Smooth muscle cell (in vitro differentiated cells): Measurements from ENCODE around the gene IWS1. TPM values are rescaled to one million over a fixed set of nuclear protein-coding genes. Genes with fewer than 3 reads are reported as not detected.

Experiments used
- DNase-seq: peaks from one replicate; lab custom pipeline; 2025; ENCODE audit not compliant: unreplicated experiment; lab: John Stamatoyannopoulos, UW
- H2AFZ ChIP-seq: fragments of 200-600 bp; sonication (generic); 2 replicates; pipeline ENCODE4 v1.6.0; 2016; ENCODE audit warnings: antibody characterized with exemption, low read depth, mild to moderate bottlenecking
- H3F3A ChIP-seq: fragments of 200-600 bp; sonication (generic); 2 replicates; pipeline ENCODE4 v1.6.0; 2017; ENCODE audit warnings: antibody characterized with exemption, low read depth
- H3K27ac ChIP-seq: fragments of 200-600 bp; sonication (generic); 2 replicates; pipeline ENCODE4 v1.5.1; 2016; ENCODE audit warnings: low read depth, mild to moderate bottlenecking
- H3K27me3 ChIP-seq: fragments of 200-600 bp; sonication (generic); 2 replicates; pipeline ENCODE4 v1.6.1; 2016; ENCODE audit warnings: low read depth, mild to moderate bottlenecking
- H3K36me3 ChIP-seq: fragments of 200-600 bp; sonication (generic); 2 replicates; pipeline ENCODE4 v1.5.1; 2016; ENCODE audit warnings: low read depth
- H3K4me1 ChIP-seq: fragments of 200-600 bp; sonication (generic); 2 replicates; pipeline ENCODE4 v1.5.1; 2016; ENCODE audit warnings: low read depth
- H3K4me2 ChIP-seq: fragments of 200-600 bp; sonication (generic); 2 replicates; pipeline ENCODE4 v1.6.0; 2016; ENCODE audit warnings: mild to moderate bottlenecking
- H3K4me3 ChIP-seq: fragments of 200-600 bp; sonication (generic); 2 replicates; pipeline ENCODE4 v1.5.1; 2016; ENCODE audit warnings: mild to moderate bottlenecking
- H3K79me2 ChIP-seq: fragments of 200-600 bp; sonication (generic); 2 replicates; pipeline ENCODE4 v1.6.0; 2016; ENCODE audit warnings: low read depth, mild to moderate bottlenecking
- H3K9ac ChIP-seq: fragments of 200-600 bp; sonication (generic); 2 replicates; pipeline ENCODE4 v1.6.0; 2016; ENCODE audit warnings: low read depth
- H3K9me3 ChIP-seq: fragments of 200-600 bp; sonication (generic); replicated peaks from 2 replicates; pipeline ENCODE4 v1.5.1; 2016; ENCODE audit warnings: low read depth
- H4K20me1 ChIP-seq: fragments of 200-600 bp; sonication (generic); 2 replicates; pipeline ENCODE4 v1.6.0; 2016; ENCODE audit warnings: low read depth
- CTCF ChIP-seq: fragments of 200-600 bp; sonication (generic); IDR thresholded peaks from 2 replicates; pipeline ENCODE4 v1.5.1; 2017; ENCODE audit warnings: borderline replicate concordance, mild to moderate bottlenecking, antibody characterized with exemption; ENCODE audit not compliant: insufficient read depth, poor library complexity, severe bottlenecking
- WGBS: methylation state at CpG from one replicate; pipeline ENCODE4 v1.1.7; 2016; ENCODE audit warnings: low lambda C conversion rate; 5-methylcytosine and 5-hydroxymethylcytosine counted together
- polyA plus RNA-seq: library from polyadenylated mRNA; unstranded; fragments of >200 nt; fragmentation: Nextera tagmentation; extraction: Ambion mirVana; gene quantifications from 2 replicates; pipeline ENCODE4 v1.2.1, GENCODE V29; 2016
- total RNA-seq: library from RNA; depleted of rRNA; stranded (reverse); fragments of >200 nt; gene quantifications from 2 replicates; pipeline ENCODE4 v1.2.3, GENCODE V29; 2014

Gene IWS1
- total and polyA plus RNA-seq, 2 experiments from 2014 or later, result 31.2 to 36.1 TPM

DNA sequence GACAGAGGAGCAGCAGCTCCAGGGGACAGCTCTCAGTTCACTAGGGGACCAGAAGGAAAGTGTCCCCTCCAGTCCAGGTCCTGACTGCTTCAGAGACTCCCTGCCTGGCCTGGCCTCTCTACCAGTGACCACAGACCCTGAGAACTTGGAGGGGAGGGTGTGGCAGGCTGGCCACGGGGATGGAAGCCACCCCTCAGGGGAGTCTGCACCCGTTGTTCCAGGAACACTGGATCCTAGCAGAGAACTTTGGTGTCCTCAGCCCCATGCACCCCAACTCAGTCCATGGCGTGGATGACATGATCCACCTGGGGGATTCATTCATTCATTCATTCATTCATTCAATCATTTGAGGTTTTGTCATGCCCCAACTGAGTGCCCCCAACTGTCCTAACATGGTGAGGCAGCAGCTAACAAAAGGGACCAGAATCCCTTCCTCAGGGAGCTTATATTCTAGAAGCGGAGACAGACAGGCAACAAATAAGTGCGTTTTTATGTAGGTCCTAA lies 41.1 kb upstream of the IWS1 start:
- H3K36me3 ChIP-seq, result no peaks in the 10 kb centered on the region
- no peaks in the 10 kb centered on the region for H3K79me2 ChIP-seq
- H3K9ac ChIP-seq, result no peak overlapping the region
- no peaks in the 10 kb centered on the region for H3K27me3 ChIP-seq
- no peaks in the 10 kb centered on the region for H3K9me3 ChIP-seq
- H3K4me2 ChIP-seq, result no peak overlapping the region
- no peak overlapping the region for H3K27ac ChIP-seq
- TF ChIP-seq CTCF, result no peak
- DNase-seq, result no peak
- H4K20me1 ChIP-seq, result no peaks in the 10 kb centered on the region
- H3K4me3 ChIP-seq, result no peak overlapping the region
- H3F3A ChIP-seq, result no peaks in the 10 kb centered on the region
- no peak overlapping the region for H2AFZ ChIP-seq
- 86% methylated on average over 5 of the region's 5 CpGs for WGBS
- no peaks in the 10 kb centered on the region for H3K4me1 ChIP-seq

DNA sequence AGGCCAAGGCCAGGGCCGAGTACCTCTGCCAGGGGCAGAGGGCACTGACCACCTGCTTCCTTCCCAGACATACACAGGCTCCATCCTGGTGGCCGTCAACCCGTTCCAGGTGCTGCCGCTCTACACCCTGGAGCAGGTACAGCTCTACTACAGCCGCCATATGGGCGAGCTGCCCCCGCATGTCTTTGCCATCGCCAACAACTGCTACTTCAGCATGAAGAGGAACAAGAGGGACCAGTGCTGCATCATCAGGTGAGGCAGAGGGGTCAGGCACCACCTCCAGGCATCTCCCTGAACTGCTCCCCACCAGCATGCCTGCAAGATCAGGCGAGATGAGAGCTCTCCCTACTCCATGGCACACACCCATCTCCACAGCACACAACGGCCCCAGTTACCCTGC lies 40.3 kb upstream of the IWS1 start:
- Histone ChIP-seq H3K36me3 (no peaks in the 10 kb centered on the region), H3K4me3 (no peak overlapping the region), H3K9me3 (no peaks in the 10 kb centered on the region), H4K20me1 (no peaks in the 10 kb centered on the region), H3F3A (no peaks in the 10 kb centered on the region), H3K4me1 (no peaks in the 10 kb centered on the region), H2AFZ (no peak overlapping the region), H3K4me2 (no peak overlapping the region), H3K27me3 (no peaks in the 10 kb centered on the region), H3K9ac (no peak overlapping the region), H3K27ac (no peak overlapping the region), H3K79me2 (no peaks in the 10 kb centered on the region)
- no peak for TF ChIP-seq CTCF
- no peak for DNase-seq
- WGBS, result 95% methylated on average over 10 of the region's 10 CpGs

DNA sequence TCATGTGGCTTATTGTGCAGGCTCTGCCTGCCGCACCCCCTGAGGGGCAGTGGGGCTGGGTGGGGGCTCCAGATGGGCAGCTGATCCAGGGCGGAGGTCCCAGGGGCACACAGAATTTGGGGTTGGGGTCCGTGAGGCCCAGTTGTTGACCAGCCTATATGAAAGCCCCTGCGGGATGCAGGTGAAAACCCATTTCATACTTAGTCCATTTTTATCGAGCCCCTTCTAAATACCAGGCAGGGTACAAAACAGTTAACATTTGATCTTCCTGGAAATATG lies 39.8 kb upstream of the IWS1 start:
- WGBS, result 94% methylated on average over 4 of the region's 5 CpGs

More for the DNA sequence above, 39.8 kb upstream of the IWS1 start:
- Histone ChIP-seq H3K36me3 (no peaks in the 10 kb centered on the region), H3F3A (no peaks in the 10 kb centered on the region), H3K4me3 (no peak overlapping the region), H3K27ac (no peak overlapping the region), H3K4me1 (no peaks in the 10 kb centered on the region), H3K4me2 (no peak overlapping the region), H3K27me3 (no peaks in the 10 kb centered on the region), H3K9ac (no peak overlapping the region), H2AFZ (no peak overlapping the region), H3K9me3 (no peaks in the 10 kb centered on the region), H4K20me1 (no peaks in the 10 kb centered on the region), H3K79me2 (no peaks in the 10 kb centered on the region)
- no peak for TF ChIP-seq CTCF
- no peak for DNase-seq
